NB4 (cell line): ENCODE data around the gene LMO7.

Experiments used
- TF ChIP-seq, protein P1 (sequence below): IDR thresholded peaks from one replicate; pipeline ENCODE4 v1.5.1; 2012; ENCODE audit warnings: low read depth, low read length
- TF ChIP-seq, protein P2 (sequence below): IDR thresholded peaks from 2 replicates; pipeline ENCODE4 v1.6.1; 2011; ENCODE audit warnings: low read depth, low read length

DNA sequence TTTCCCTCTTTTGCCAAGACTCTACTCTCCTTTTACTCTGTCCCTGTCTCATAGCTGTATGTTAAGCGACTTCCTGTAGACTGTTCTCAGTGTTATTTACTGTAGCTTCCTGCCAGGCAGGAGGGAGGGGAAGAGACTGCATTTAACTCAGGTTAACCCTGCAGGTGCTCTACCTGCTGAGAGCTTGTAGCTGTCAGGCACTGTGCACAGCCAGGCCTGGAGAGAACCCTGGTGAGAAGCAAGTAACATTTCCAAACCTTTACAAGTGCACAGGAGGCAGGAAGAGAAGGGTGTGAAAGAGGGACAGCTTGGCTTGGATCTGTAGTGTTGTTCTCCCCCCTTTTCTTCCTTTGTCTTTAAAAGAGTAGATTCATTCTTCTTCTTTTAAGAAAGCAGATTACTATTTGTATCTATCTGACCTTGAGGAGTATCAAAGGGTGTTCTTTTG, 167.1 kb downstream of the LMO7 start:
- TF ChIP-seq, protein P1, sequence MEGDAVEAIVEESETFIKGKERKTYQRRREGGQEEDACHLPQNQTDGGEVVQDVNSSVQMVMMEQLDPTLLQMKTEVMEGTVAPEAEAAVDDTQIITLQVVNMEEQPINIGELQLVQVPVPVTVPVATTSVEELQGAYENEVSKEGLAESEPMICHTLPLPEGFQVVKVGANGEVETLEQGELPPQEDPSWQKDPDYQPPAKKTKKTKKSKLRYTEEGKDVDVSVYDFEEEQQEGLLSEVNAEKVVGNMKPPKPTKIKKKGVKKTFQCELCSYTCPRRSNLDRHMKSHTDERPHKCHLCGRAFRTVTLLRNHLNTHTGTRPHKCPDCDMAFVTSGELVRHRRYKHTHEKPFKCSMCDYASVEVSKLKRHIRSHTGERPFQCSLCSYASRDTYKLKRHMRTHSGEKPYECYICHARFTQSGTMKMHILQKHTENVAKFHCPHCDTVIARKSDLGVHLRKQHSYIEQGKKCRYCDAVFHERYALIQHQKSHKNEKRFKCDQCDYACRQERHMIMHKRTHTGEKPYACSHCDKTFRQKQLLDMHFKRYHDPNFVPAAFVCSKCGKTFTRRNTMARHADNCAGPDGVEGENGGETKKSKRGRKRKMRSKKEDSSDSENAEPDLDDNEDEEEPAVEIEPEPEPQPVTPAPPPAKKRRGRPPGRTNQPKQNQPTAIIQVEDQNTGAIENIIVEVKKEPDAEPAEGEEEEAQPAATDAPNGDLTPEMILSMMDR: no peak
- TF ChIP-seq, protein P2, sequence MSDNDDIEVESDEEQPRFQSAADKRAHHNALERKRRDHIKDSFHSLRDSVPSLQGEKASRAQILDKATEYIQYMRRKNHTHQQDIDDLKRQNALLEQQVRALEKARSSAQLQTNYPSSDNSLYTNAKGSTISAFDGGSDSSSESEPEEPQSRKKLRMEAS: no peak
